K562 (cell line): ENCODE data around the gene COL28A1. TPM values are rescaled to one million over a fixed set of nuclear protein-coding genes. Genes with fewer than 3 reads are reported as not detected.

Experiments
- ATAC-seq: fragments of 200-7000 bp; cut with Tn5 transposase; 3 replicates; pipeline ENCODE4 v1.9.1; 2020; ENCODE audit warnings: moderate library complexity
- BruUV-seq: library from RNA; stranded (reverse); fragments of 400-500 nt; replicated peaks from 2 replicates; lab custom pipeline; 2021; lab: Mats Ljungman, UMichigan
- CTCF ChIA-PET: fragments of 300-600 bp; formaldehyde crosslinking; extraction: SDS; loops from one replicate; lab custom pipeline; 2021; ENCODE audit warnings: low intra/inter-chr PET ratio; lab: Yijun Ruan, JAX
- POLR2A ChIA-PET: fragments of 300-600, 350-650 bp; sonication (Branson Sonifier 250); formaldehyde crosslinking; extraction: SDS; loops from one replicate; lab custom pipeline; 2021; ENCODE audit warnings: antibody characterized with exemption, inconsistent platforms; lab: Yijun Ruan, JAX
- DNase-seq, 4 experiments: peaks; one replicate each; pipeline versions ENCODE4 v3.0.0 to v3.0.0-alpha.2; 2011 to 2018; ENCODE audit warnings: low spot score in 3 of 4, mixed read lengths in 3 of 4; ENCODE audit errors: extremely low read depth in 1 of 4
- FAIRE-seq: peaks from 2 replicates; lab custom pipeline; 2011; peaks lifted over from hg19 to GRCh38; lab: Jason Lieb, UNC
- H2AFZ ChIP-seq: 2 replicates; pipeline ENCODE4 v1.6.0; 2011; ENCODE audit warnings: low read depth, low read length, control low read depth, inconsistent platforms
- H3K27ac ChIP-seq: fragments of 200-600 bp; 3 replicates; pipeline ENCODE4 v1.8.0; 2011; ENCODE audit warnings: low read depth, mild to moderate bottlenecking, control low read depth, inconsistent platforms, low read length, moderate library complexity, mixed read lengths; ENCODE audit errors: extremely low read depth
- H3K27me3 ChIP-seq, 2 experiments: fragments of 300-600 bp in 1 of 2; 2 replicates in 1 of 2; 3 replicates in 1 of 2; pipeline versions ENCODE4 v1.6.0 to v1.8.0; 2011; ENCODE audit warnings: inconsistent platforms in 2 of 2, low read length in 2 of 2, mild to moderate bottlenecking in 1 of 2, mixed read lengths in 1 of 2, moderate library complexity in 1 of 2; ENCODE audit not compliant: control insufficient read depth in 2 of 2, insufficient read depth in 2 of 2
- H3K36me3 ChIP-seq: fragments of 300-600 bp; 3 replicates; pipeline ENCODE4 v1.8.0; 2011; ENCODE audit warnings: mild to moderate bottlenecking, low read length, inconsistent platforms; ENCODE audit not compliant: control insufficient read depth, insufficient read depth
- H3K4me1 ChIP-seq, 2 experiments: fragments of 200-600 bp in 1 of 2; replicated peaks in 1 of 2; 2 replicates in 1 of 2; 3 replicates in 1 of 2; pipeline versions ENCODE4 v1.5.1 to v1.8.0; 2011; ENCODE audit warnings: inconsistent platforms in 2 of 2, low read length in 2 of 2, mild to moderate bottlenecking in 1 of 2, mixed read lengths in 1 of 2, moderate library complexity in 1 of 2; ENCODE audit not compliant: control insufficient read depth in 2 of 2, insufficient read depth in 2 of 2
- H3K4me2 ChIP-seq: 2 replicates; pipeline ENCODE4 v1.6.1; 2011; ENCODE audit warnings: low read length, control low read depth, inconsistent platforms, mixed read lengths; ENCODE audit not compliant: insufficient read depth
- H3K4me3 ChIP-seq: fragments of 200-600 bp; sonication (generic), shearing (Covaris generic); 2 replicates; pipeline ENCODE4 v1.5.1; 2016; ENCODE audit warnings: control low read depth, inconsistent platforms
- H3K79me2 ChIP-seq: fragments of 200-600 bp; 3 replicates; pipeline ENCODE4 v1.8.0; 2011; ENCODE audit warnings: low read length, inconsistent platforms; ENCODE audit not compliant: control insufficient read depth, insufficient read depth
- H3K9ac ChIP-seq, 2 experiments: 2 replicates each; pipeline versions ENCODE4 v1.6.0 to v1.6.1; 2011; ENCODE audit warnings: low read depth in 2 of 2, low read length in 2 of 2, control low read depth in 1 of 2, inconsistent platforms in 1 of 2, mild to moderate bottlenecking in 1 of 2, mixed read lengths in 1 of 2; ENCODE audit not compliant: insufficient read depth in 1 of 2
- H3K9me1 ChIP-seq: one replicate; pipeline ENCODE4 v1.6.0; 2011; ENCODE audit warnings: inconsistent platforms, mild to moderate bottlenecking, low read length, moderate library complexity; ENCODE audit not compliant: control insufficient read depth, insufficient read depth
- H3K9me3 ChIP-seq: replicated peaks from 2 replicates; pipeline ENCODE4 v1.5.1; 2011; ENCODE audit warnings: low read depth, low read length, inconsistent platforms; ENCODE audit not compliant: control insufficient read depth, insufficient read depth
- H4K20me1 ChIP-seq: replicated peaks from 2 replicates; pipeline ENCODE4 v1.6.1; 2011; ENCODE audit warnings: low read length, inconsistent platforms, mixed read lengths; ENCODE audit not compliant: control insufficient read depth, insufficient read depth
- BCL6 ChIP-seq: fragments of 250-450 bp; sonication (Bioruptor Pico); IDR thresholded peaks from 2 replicates; pipeline ENCODE4 v1.4.0; 2020
- CBFA2T2 ChIP-seq: fragments of 450-650 bp; conservative IDR thresholded peaks from 2 replicates; pipeline ENCODE4 v1.6.1; 2017; ENCODE audit warnings: mild to moderate bottlenecking
- FOXO4 ChIP-seq: fragments of 450-650 bp; formaldehyde crosslinking; IDR thresholded peaks from 2 replicates; pipeline ENCODE4 v1.4.0; 2020; ENCODE audit warnings: mild to moderate bottlenecking, moderate library complexity
- MEF2A ChIP-seq: IDR thresholded peaks from 2 replicates; pipeline ENCODE4 v1.6.1; 2011; ENCODE audit warnings: low read depth, mild to moderate bottlenecking, low read length, moderate library complexity; ENCODE audit not compliant: control insufficient read depth
- NR2C1 ChIP-seq, 2 experiments: fragments of 450-650 bp; IDR thresholded peaks; 2 replicates each; pipeline ENCODE4 v1.6.1; 2017; ENCODE audit warnings: mild to moderate bottlenecking in 2 of 2, antibody characterized with exemption in 1 of 2, inconsistent platforms in 1 of 2, missing compliant biosample characterization in 1 of 2, missing genetic modification characterization in 1 of 2
- PHTF2 ChIP-seq: fragments of 250-450 bp; sonication (Bioruptor Pico); IDR thresholded peaks from 2 replicates; pipeline ENCODE4 v1.5.0; 2021; ENCODE audit warnings: mild to moderate bottlenecking
- SIRT6 ChIP-seq: IDR thresholded peaks from one replicate; pipeline ENCODE4 v1.6.1; 2012; ENCODE audit warnings: low read depth, mild to moderate bottlenecking, control low read depth, inconsistent platforms, low read length, moderate library complexity
- SRSF1 ChIP-seq: fragments of 200-400 bp; formaldehyde crosslinking; IDR thresholded peaks from 2 replicates; pipeline ENCODE4 v1.6.1; 2017; ENCODE audit warnings: mild to moderate bottlenecking, low read depth, low read length, moderate library complexity
- TCF7L2 ChIP-seq: fragments of 150-350 bp; IDR thresholded peaks from 2 replicates; pipeline ENCODE4 v1.6.1; 2016; ENCODE audit warnings: low read depth, mild to moderate bottlenecking, low read length, moderate library complexity
- THAP7 ChIP-seq: fragments of 250-450 bp; sonication (Bioruptor Pico); IDR thresholded peaks from 2 replicates; pipeline ENCODE4 v1.5.0; 2021
- VEZF1 ChIP-seq: fragments of 200-800 bp; sonication (Bioruptor generic); IDR thresholded peaks from 2 replicates; pipeline ENCODE4 v1.6.1; 2017; ENCODE audit warnings: missing genetic modification characterization, missing compliant biosample characterization
- ZNF449 ChIP-seq: fragments of 250-450 bp; sonication (Bioruptor Pico); IDR thresholded peaks from 2 replicates; pipeline ENCODE4 v1.8.0; 2022; ENCODE audit warnings: moderate library complexity, mild to moderate bottlenecking, inconsistent platforms
- ZNF639 ChIP-seq, 2 experiments: fragments of 200-800 bp in 1 of 2; sonication (Bioruptor generic) in 1 of 2; sonication (generic) in 1 of 2; formaldehyde crosslinking in 1 of 2; IDR thresholded peaks in 1 of 2; conservative IDR thresholded peaks in 1 of 2; 2 replicates each; pipeline versions ENCODE4 v1.5.0 to v1.6.1; 2016 to 2020; ENCODE audit warnings: missing compliant biosample characterization in 1 of 2, missing genetic modification characterization in 1 of 2, missing genetic modification reagents in 1 of 2
- ZNF76 ChIP-seq: fragments of 250-450 bp; sonication (Bioruptor Pico); IDR thresholded peaks from 2 replicates; pipeline ENCODE4 v1.4.0; 2020; ENCODE audit warnings: mild to moderate bottlenecking, moderate library complexity, borderline replicate concordance
- WGBS: fragments of 100-300 bp; shearing (Covaris generic); methylation state at CpG from one replicate; pipeline ENCODE4 v1.1.6; 2016; ENCODE audit warnings: low coverage, mixed read lengths; ENCODE audit not compliant: insufficient coverage; ENCODE audit errors: missing lambda C conversion rate; 5-methylcytosine and 5-hydroxymethylcytosine counted together
- in situ Hi-C: fragments of 300-500 bp; cut with MboI; formaldehyde crosslinking; loops from 4 replicates; pipeline ENCODE4 v1.15.0; 2018; ENCODE audit warnings: inconsistent platforms, mixed read lengths
- intact Hi-C: fragments of 100-400 bp; cut with micrococcal nuclease; formaldehyde crosslinking; loops from 2 replicates; pipeline ENCODE4 v1.14.2; 2022
- polyA plus RNA-seq, 8 experiments: library from polyadenylated mRNA; depleted of rRNA in 4 of 8; stranded (reverse) in 5 of 8; unstranded in 3 of 8; fragments of >200 nt; fragmentation: Nextera tagmentation in 2 of 8; fragmentation: Illumina TruSeq in 1 of 8; extraction: Ambion mirVana in 2 of 8; extraction: Trizol in 1 of 8; gene quantifications; 2 replicates each; pipeline versions ENCODE4 v1.2.1 to v1.2.3, GENCODE V29; 2011 to 2014; ENCODE audit warnings: inconsistent platforms in 1 of 8, missing spikeins in 1 of 8
- total RNA-seq, 7 experiments: library from RNA; depleted of rRNA in 6 of 7; stranded (reverse); fragments of >200 nt in 6 of 7; fragmentation: Illumina TruSeq in 2 of 7; extraction: Trizol in 2 of 7; gene quantifications; 2 replicates each; pipeline versions ENCODE4 v1.2.1 to v1.2.3, GENCODE V29; 2011 to 2021; ENCODE audit warnings: low replicate concordance in 1 of 7

The COL28A1 gene
- total and polyA plus RNA-seq, 9 of the 15 experiments (the other 6 are each of a cell fraction or from before 2014, with no cell fraction given): 0.03 to 0.13 (median 0.05) TPM; not detected in 3

- DNase-seq: no peak
- POLR2A ChIA-PET: interaction anchor here (0.6 kb wide), 1 partner anchor 554 kb away, joined by 4 read pairs; no protein-coding TSS in a partner anchor
- in situ Hi-C loops: no loop called here
- WGBS: 12% methylated on average over 5 of the region's 5 CpGs
- intact Hi-C loops: no loop called here
- H3K4me3 ChIP-seq: no peak overlapping the region
- no peak for ATAC-seq
- no peaks in the 10 kb centered on the region for H3K9me3 ChIP-seq
- H4K20me1 ChIP-seq: 0 out of 2 replicates have a peak, but pooled peaks cover 4% of the 10 kb centered on the region
- no peaks in the 10 kb centered on the region for H3K36me3 ChIP-seq
- CTCF ChIA-PET: no interaction called here
- no peak overlapping the region for H3K9ac ChIP-seq
- H3K27ac ChIP-seq: no peak overlapping the region
- no peaks in the 10 kb centered on the region for H3K9me1 ChIP-seq
- H3K4me1 ChIP-seq: peaks cover 0 to 4% of the 10 kb centered on the region in 2 experiments; a peak in 1 of 5 replicates
- BruUV-seq: no TSS peak
- FAIRE-seq: no peak
- H3K4me2 ChIP-seq: no peak overlapping the region
- H2AFZ ChIP-seq: no peak overlapping the region
- peaks cover 0 to 9% of the 10 kb centered on the region in 2 experiments; a peak in 2 of 5 replicates for H3K27me3 ChIP-seq
- no peaks in the 10 kb centered on the region for H3K79me2 ChIP-seq
- no peak for TF ChIP-seq ZNF639 (CRISPR knock-in tag; conservative IDR thresholded peaks at IDR 0.05 in 1 of 2, IDR thresholded peaks at IDR 0.05 in 1 of 2)
- TF ChIP-seq NR2C1 (IDR thresholded peaks at IDR 0.05): no peak
- TF ChIP-seq NR2C1 (tag; IDR thresholded peaks at IDR 0.05): no peak
- no peak for TF ChIP-seq PHTF2 (CRISPR knock-in tag)
- no peak for TF ChIP-seq ZNF76 (CRISPR knock-in tag)
- TF ChIP-seq VEZF1 (CRISPR knock-in tag): no peak
- no peak for TF ChIP-seq SRSF1
- TF ChIP-seq MEF2A: no peak
- no peak for TF ChIP-seq CBFA2T2
- no peak for TF ChIP-seq ZNF449 (CRISPR knock-in tag)
- no peak for TF ChIP-seq FOXO4
- TF ChIP-seq THAP7 (CRISPR knock-in tag): no peak
- no peak for TF ChIP-seq BCL6 (CRISPR knock-in tag)
- no peak for TF ChIP-seq SIRT6
- no peak for TF ChIP-seq TCF7L2
Measured at GRCh38 chr7:7557252-7557651, 21.6 kb upstream of the COL28A1 start.
